Liver (tissue), 9 donors: ENCODE measurements around the gene GNB1L. TPM values are rescaled to one million over a fixed set of nuclear protein-coding genes. Genes with fewer than 3 reads are reported as not detected.
A peak's percentile ranks its signal among the peaks of the same experiment; 100 is the strongest.

Experiments used
- DNase-seq: peaks from one replicate; pipeline ENCODE4 v3.0.0-alpha.2; 2017; ENCODE audit warnings: low spot score
- H3K27ac ChIP-seq, 2 donors: one replicate each; pipeline ENCODE4 v1.7.0; 2013; ENCODE audit warnings: inconsistent platforms in 2 of 2, low read length in 2 of 2, control low read depth in 1 of 2, low read depth in 1 of 2, mild to moderate bottlenecking in 1 of 2
- H3K27me3 ChIP-seq, 4 donors: one replicate each; pipeline versions ENCODE4 v1.6.1 to v1.7.0; 2013; ENCODE audit warnings: low read length in 3 of 4, inconsistent platforms in 1 of 4, mild to moderate bottlenecking in 1 of 4, moderate library complexity in 1 of 4; ENCODE audit not compliant: control insufficient read depth in 4 of 4, insufficient read depth in 4 of 4
- H3K36me3 ChIP-seq, 4 donors: one replicate each; pipeline versions ENCODE4 v1.6.1 to v1.7.0; 2013; ENCODE audit warnings: low read length in 3 of 4, mild to moderate bottlenecking in 3 of 4, low read depth in 1 of 4, moderate library complexity in 1 of 4; ENCODE audit not compliant: control insufficient read depth in 4 of 4, insufficient read depth in 3 of 4
- H3K4me1 ChIP-seq, 4 donors: one replicate each; pipeline versions ENCODE4 v1.6.1 to v1.7.0; 2013; ENCODE audit warnings: low read length in 3 of 4, mild to moderate bottlenecking in 3 of 4, moderate library complexity in 1 of 4; ENCODE audit not compliant: control insufficient read depth in 4 of 4, insufficient read depth in 4 of 4
- H3K4me3 ChIP-seq, 3 donors: one replicate each; pipeline versions ENCODE4 v1.6.1 to v1.7.0; 2013; ENCODE audit warnings: low read length in 3 of 3, control low read depth in 1 of 3, low read depth in 1 of 3, mild to moderate bottlenecking in 1 of 3
- H3K9ac ChIP-seq, 2 donors: one replicate each; pipeline ENCODE4 v1.7.0; 2013; ENCODE audit warnings: low read length in 2 of 2, mild to moderate bottlenecking in 2 of 2, moderate library complexity in 2 of 2, control low read depth in 1 of 2, low read depth in 1 of 2
- H3K9me3 ChIP-seq, 4 donors: one replicate each; pipeline versions ENCODE4 v1.6.1 to v1.7.0; 2013; ENCODE audit warnings: low read length in 3 of 4; ENCODE audit not compliant: control insufficient read depth in 4 of 4
- ATF3 ChIP-seq: IDR thresholded peaks from 2 replicates; pipeline ENCODE4 v1.6.1; 2016; ENCODE audit warnings: antibody characterized with exemption
- CTCF ChIP-seq: fragments of 150-350 bp; IDR thresholded peaks from 2 replicates; pipeline ENCODE4 v1.5.1; 2017; ENCODE audit warnings: improper control_type of control experiment, low read depth, low read length; ENCODE audit not compliant: missing input control
- EGR1 ChIP-seq, 2 donors: IDR thresholded peaks; 2 replicates each; pipeline ENCODE4 v1.6.1; 2016 to 2018; ENCODE audit warnings: antibody characterized with exemption in 2 of 2, low read depth in 2 of 2
- FOXA1 ChIP-seq: IDR thresholded peaks from 2 replicates; pipeline ENCODE4 v1.6.1; 2016; ENCODE audit warnings: antibody characterized with exemption
- FOXA2 ChIP-seq: IDR thresholded peaks from 2 replicates; pipeline ENCODE4 v1.6.1; 2016; ENCODE audit warnings: antibody characterized with exemption
- GABPA ChIP-seq, 2 donors: IDR thresholded peaks in 1 of 2; conservative IDR thresholded peaks in 1 of 2; 2 replicates each; pipeline ENCODE4 v1.6.1; 2016; ENCODE audit warnings: antibody characterized with exemption in 2 of 2, mild to moderate bottlenecking in 1 of 2, moderate library complexity in 1 of 2
- HNF4A ChIP-seq, 2 donors: conservative IDR thresholded peaks; 2 replicates each; pipeline ENCODE4 v1.6.1; 2016; ENCODE audit warnings: antibody characterized with exemption in 2 of 2, mild to moderate bottlenecking in 2 of 2
- HNF4G ChIP-seq: IDR thresholded peaks from 2 replicates; pipeline ENCODE4 v1.6.1; 2016; ENCODE audit warnings: antibody characterized with exemption
- JUND ChIP-seq, 2 donors: IDR thresholded peaks; 2 replicates each; pipeline ENCODE4 v1.6.1; 2016; ENCODE audit warnings: antibody characterized with exemption in 2 of 2
- MAX ChIP-seq: IDR thresholded peaks from 2 replicates; pipeline ENCODE4 v1.6.1; 2016; ENCODE audit warnings: antibody characterized with exemption
- NR2F2 ChIP-seq: IDR thresholded peaks from 2 replicates; pipeline ENCODE4 v1.6.1; 2016; ENCODE audit warnings: antibody characterized with exemption
- RAD21 ChIP-seq, 2 donors: IDR thresholded peaks; 2 replicates each; pipeline ENCODE4 v1.6.1; 2016; ENCODE audit warnings: antibody characterized with exemption in 2 of 2, mild to moderate bottlenecking in 2 of 2
- REST ChIP-seq: IDR thresholded peaks from 2 replicates; pipeline ENCODE4 v1.6.1; 2016; ENCODE audit warnings: antibody characterized with exemption, mild to moderate bottlenecking
- RXRA ChIP-seq, 2 donors: IDR thresholded peaks; 2 replicates each; pipeline ENCODE4 v1.6.1; 2017 to 2018; ENCODE audit warnings: antibody characterized with exemption in 2 of 2, mild to moderate bottlenecking in 1 of 2
- SP1 ChIP-seq: IDR thresholded peaks from 2 replicates; pipeline ENCODE4 v1.6.1; 2018; ENCODE audit warnings: antibody characterized with exemption, mild to moderate bottlenecking
- TAF1 ChIP-seq: conservative IDR thresholded peaks from 2 replicates; pipeline ENCODE4 v1.6.1; 2016; ENCODE audit warnings: antibody characterized with exemption, mild to moderate bottlenecking
- YY1 ChIP-seq: IDR thresholded peaks from 2 replicates; pipeline ENCODE4 v1.6.1; 2016; ENCODE audit warnings: antibody characterized with exemption, mild to moderate bottlenecking
- ZBTB33 ChIP-seq: IDR thresholded peaks from 2 replicates; pipeline ENCODE4 v1.6.1; 2016; ENCODE audit warnings: antibody characterized with exemption
- WGBS: extraction: QIAGEN DNeasy Blood & Tissue Kit; methylation state at CpG from one replicate; pipeline ENCODE4 v1.1.7; 2013; 5-methylcytosine and 5-hydroxymethylcytosine counted together
- polyA plus RNA-seq, 2 donors: library from polyadenylated mRNA; stranded (reverse) in 1 of 2; unstranded in 1 of 2; fragments of 200-250 nt in 1 of 2; fragments of >200 nt in 1 of 2; fragmentation: Nextera tagmentation in 1 of 2; extraction: Ambion mirVana in 1 of 2; gene quantifications; one replicate each; pipeline versions ENCODE4 v1.2.1 to v1.2.3, GENCODE V29; 2013 to 2015
- total RNA-seq, 2 donors: library from RNA; depleted of rRNA; stranded (reverse); fragments of >200 nt; gene quantifications; one replicate each; pipeline ENCODE4 v1.2.3, GENCODE V29; 2014
- donor health status: healthy.
- donor health status: healthy.
- donor health status: healthy.
- donor health status: healthy.
- donor health status: healthy.

The GNB1L gene
- total and polyA plus RNA-seq, 4 donors: 1.5 to 3.6 (median 1.9) TPM

GRCh38 chr22:19827341-19828034, 27.2 kb downstream of the GNB1L start:
- Histone ChIP-seq H3K4me1 (peaks cover 9 to 44% (median 36%) of the 10 kb centered on the region in 4 donors), H3K27me3 (no peaks in the 10 kb centered on the region), H3K36me3 (no peaks in the 10 kb centered on the region), H3K9me3 (no peaks in the 10 kb centered on the region), H3K27ac (no peak overlapping the region), H3K4me3 (no peak overlapping the region), H3K9ac (no peak overlapping the region)
- TF ChIP-seq EGR1 (IDR thresholded peaks at IDR 0.05; ENCODE audit: low read depth in 2 of 2) (no peak), HNF4A (conservative IDR thresholded peaks at IDR 0.05) (no peak), YY1 (no peak), FOXA2 (no peak), TAF1 (no peak), SP1 (no peak), FOXA1 (no peak), JUND (IDR thresholded peaks at IDR 0.05) (no peak)
- no peak for DNase-seq
- WGBS: 76% methylated on average over 10 of the region's 10 CpGs

GRCh38 chr22:19826619-19826950, 28.1 kb downstream of the GNB1L start:
- Histone ChIP-seq H3K27ac (no peak overlapping the region), H3K36me3 (no peaks in the 10 kb centered on the region), H3K27me3 (no peaks in the 10 kb centered on the region), H3K9ac (no peak overlapping the region), H3K4me3 (no peak overlapping the region), H3K4me1 (peaks cover 9 to 47% (median 40%) of the 10 kb centered on the region in 4 donors), H3K9me3 (no peaks in the 10 kb centered on the region)
- WGBS: 46% methylated on average over 2 of the region's 2 CpGs
- no peak for DNase-seq
- TF ChIP-seq NR2F2 (no peak), YY1 (no peak), CTCF (no peak), RXRA (IDR thresholded peaks at IDR 0.05) (peak in 1 of 2 donors; percentile 60), TAF1 (no peak), EGR1 (IDR thresholded peaks at IDR 0.05; ENCODE audit: low read depth in 2 of 2) (no peak), HNF4A (conservative IDR thresholded peaks at IDR 0.05) (peak in 1 of 2 donors; percentile 43), ZBTB33 (no peak), MAX (peak; percentile 23), FOXA1 (no peak), ATF3 (no peak), HNF4G (no peak), SP1 (no peak), RAD21 (IDR thresholded peaks at IDR 0.05) (no peak), GABPA (IDR thresholded peaks at IDR 0.05 in 1 of 2, conservative IDR thresholded peaks at IDR 0.05 in 1 of 2) (no peak), JUND (IDR thresholded peaks at IDR 0.05) (peak in 1 of 2 donors; percentile 39), REST (no peak), FOXA2 (peak; percentile 28)
